Endothelial cell of umbilical vein (primary cell): ENCODE measurements around the gene EMP3.

Experiments
- EZH2 ChIP-seq: IDR thresholded peaks from 2 replicates; pipeline ENCODE4 v1.6.1; 2012; ENCODE audit warnings: borderline replicate concordance, low read depth, mild to moderate bottlenecking, moderate library complexity, low read length, inconsistent platforms; ENCODE audit not compliant: severe bottlenecking
- GATA2 ChIP-seq: IDR thresholded peaks from 2 replicates; pipeline ENCODE4 v1.7.0; 2011; ENCODE audit warnings: low read depth, mild to moderate bottlenecking, moderate library complexity, mixed read lengths, low read length; ENCODE audit not compliant: insufficient read length, insufficient read depth
- JUN ChIP-seq: IDR thresholded peaks from 2 replicates; pipeline ENCODE4 v1.6.1; 2011; ENCODE audit warnings: borderline replicate concordance, low read depth; ENCODE audit not compliant: insufficient read length, insufficient read depth
- MYC ChIP-seq: IDR thresholded peaks from one replicate; pipeline ENCODE4 v1.6.1; 2011; ENCODE audit warnings: mild to moderate bottlenecking, low read depth, low read length
- POLR2A ChIP-seq: IDR thresholded peaks from 2 replicates; pipeline ENCODE4 v1.6.1; 2012; ENCODE audit warnings: low read depth, mild to moderate bottlenecking, control low read depth, low read length
- POLR2AphosphoS5 ChIP-seq: IDR thresholded peaks from 2 replicates; pipeline ENCODE4 v1.6.1; 2012; ENCODE audit warnings: low read depth, mild to moderate bottlenecking, control low read depth, low read length, moderate library complexity; ENCODE audit not compliant: insufficient read depth
- TF ChIP-seq, protein P1 (sequence below), 2 donors: IDR thresholded peaks; 1 replicate in 1 of 2; 2 replicates in 1 of 2; pipeline ENCODE4 v1.5.1; 2011; ENCODE audit warnings: low read length in 2 of 2, mild to moderate bottlenecking in 2 of 2, moderate library complexity in 2 of 2, control low read depth in 1 of 2, inconsistent platforms in 1 of 2, low read depth in 1 of 2; ENCODE audit not compliant: insufficient read depth in 1 of 2; ENCODE audit errors: extremely low read depth in 1 of 2
- TF ChIP-seq, protein P2 (sequence below): IDR thresholded peaks from 2 replicates; pipeline ENCODE4 v1.6.1; 2011; ENCODE audit not compliant: insufficient read depth, insufficient read length

- TF ChIP-seq, protein P1, sequence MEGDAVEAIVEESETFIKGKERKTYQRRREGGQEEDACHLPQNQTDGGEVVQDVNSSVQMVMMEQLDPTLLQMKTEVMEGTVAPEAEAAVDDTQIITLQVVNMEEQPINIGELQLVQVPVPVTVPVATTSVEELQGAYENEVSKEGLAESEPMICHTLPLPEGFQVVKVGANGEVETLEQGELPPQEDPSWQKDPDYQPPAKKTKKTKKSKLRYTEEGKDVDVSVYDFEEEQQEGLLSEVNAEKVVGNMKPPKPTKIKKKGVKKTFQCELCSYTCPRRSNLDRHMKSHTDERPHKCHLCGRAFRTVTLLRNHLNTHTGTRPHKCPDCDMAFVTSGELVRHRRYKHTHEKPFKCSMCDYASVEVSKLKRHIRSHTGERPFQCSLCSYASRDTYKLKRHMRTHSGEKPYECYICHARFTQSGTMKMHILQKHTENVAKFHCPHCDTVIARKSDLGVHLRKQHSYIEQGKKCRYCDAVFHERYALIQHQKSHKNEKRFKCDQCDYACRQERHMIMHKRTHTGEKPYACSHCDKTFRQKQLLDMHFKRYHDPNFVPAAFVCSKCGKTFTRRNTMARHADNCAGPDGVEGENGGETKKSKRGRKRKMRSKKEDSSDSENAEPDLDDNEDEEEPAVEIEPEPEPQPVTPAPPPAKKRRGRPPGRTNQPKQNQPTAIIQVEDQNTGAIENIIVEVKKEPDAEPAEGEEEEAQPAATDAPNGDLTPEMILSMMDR (IDR thresholded peaks at IDR 0.05; ENCODE audit: extremely low read depth in 1 of 2, insufficient read depth in 1 of 2, low read depth in 1 of 2, low read length in 2 of 2): no peak
- no peak for TF ChIP-seq EZH2
- TF ChIP-seq POLR2AphosphoS5: no peak
- TF ChIP-seq, protein P2, sequence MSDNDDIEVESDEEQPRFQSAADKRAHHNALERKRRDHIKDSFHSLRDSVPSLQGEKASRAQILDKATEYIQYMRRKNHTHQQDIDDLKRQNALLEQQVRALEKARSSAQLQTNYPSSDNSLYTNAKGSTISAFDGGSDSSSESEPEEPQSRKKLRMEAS: no peak
- no peak for TF ChIP-seq POLR2A
- no peak for TF ChIP-seq JUN
- TF ChIP-seq GATA2: no peak
- no peak for TF ChIP-seq MYC
These were observed 28.2 kb upstream of the EMP3 start for GRCh38 chr19:48296963-48297734.
